Central memory CD8-positive, alpha-beta T cell (primary cell): ENCODE results near the gene ADAM11.
A peak's percentile ranks its signal among the peaks of the same experiment; 100 is the strongest.
"Not testable (repeated sequence)": the region's sequence is repeated elsewhere in the genome, so short reads cannot be mapped to it uniquely, and the experiment has no call there.

ENCODE experiments used
- ATAC-seq: fragments of 150-1000 bp; cut with Tn5 transposase; replicated peaks from 2 replicates; pipeline ENCODE4 v1.10.0; 2022; ENCODE audit warnings: mild to moderate bottlenecking, moderate FRiP score, moderate number of reproducible peaks; ENCODE audit not compliant: poor library complexity, severe bottlenecking; ENCODE audit errors: extremely low read depth
- DNase-seq, 2 donors: peaks; one replicate each; pipeline ENCODE4 v3.0.0; 2021; ENCODE audit warnings: low spot score in 2 of 2
- H3K27ac Mint-ChIP-seq: one replicate; pipeline ENCODE4 v1.8.0; 2022; ENCODE audit warnings: low read depth, mild to moderate bottlenecking, moderate library complexity, mixed read lengths
- H3K27me3 Mint-ChIP-seq: one replicate; pipeline ENCODE4 v1.8.0; 2022; ENCODE audit warnings: mixed read lengths
- H3K36me3 Mint-ChIP-seq: one replicate; pipeline ENCODE4 v1.8.0; 2022; ENCODE audit warnings: mild to moderate bottlenecking, moderate library complexity, mixed read lengths; ENCODE audit not compliant: insufficient read depth
- H3K4me1 Mint-ChIP-seq: one replicate; pipeline ENCODE4 v1.8.0; 2022; ENCODE audit warnings: mixed read lengths
- H3K4me3 Mint-ChIP-seq: one replicate; pipeline ENCODE4 v1.8.0; 2022; ENCODE audit warnings: mild to moderate bottlenecking, moderate library complexity, mixed read lengths
- H3K9me3 Mint-ChIP-seq: one replicate; pipeline ENCODE4 v1.8.0; 2022; ENCODE audit warnings: mixed read lengths

ADAM11 gene

DNA sequence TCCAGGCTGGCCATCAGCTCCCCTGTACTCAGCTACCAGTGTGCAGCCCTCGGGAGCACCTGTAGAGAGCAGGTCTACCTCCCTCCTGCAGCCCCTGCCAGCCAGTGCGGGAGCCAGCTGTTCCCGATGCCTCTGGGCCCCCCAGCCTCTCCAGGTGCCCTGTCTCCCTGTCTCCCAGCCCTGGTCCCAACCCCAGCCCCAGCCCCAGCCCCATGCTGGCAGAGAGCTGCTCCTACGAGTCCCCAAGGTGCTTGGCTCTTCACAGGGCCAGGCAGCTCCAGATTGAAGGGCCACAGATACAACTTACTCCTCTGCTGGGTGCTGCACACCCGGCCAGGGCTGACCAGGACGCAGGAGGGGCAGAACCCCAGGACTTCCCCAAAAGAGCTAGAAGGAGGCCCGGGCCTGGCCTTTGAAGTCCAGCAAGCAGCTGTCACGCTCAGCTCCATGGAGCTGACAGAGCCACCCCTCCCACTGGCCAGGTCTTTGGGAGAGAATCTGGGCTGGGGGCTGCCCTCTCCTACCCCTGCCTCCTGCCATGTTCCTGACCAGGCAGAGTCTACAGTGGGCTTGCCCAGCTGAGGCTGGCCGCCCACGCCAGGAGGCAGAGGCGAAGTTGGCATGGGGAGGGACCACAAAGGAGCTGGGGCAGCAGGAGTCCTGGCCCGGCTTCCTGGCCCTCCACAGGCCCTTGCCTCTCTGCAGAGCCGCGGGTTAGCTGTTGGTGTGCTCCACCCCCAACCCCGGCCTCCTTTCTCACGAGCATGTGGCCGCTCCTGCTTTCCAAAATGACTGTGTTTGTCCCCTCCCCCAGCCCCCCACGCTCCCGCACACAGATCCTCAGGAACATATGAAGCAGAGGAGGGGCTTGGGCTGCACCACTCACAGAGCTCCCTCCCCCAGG, 9.5 kb upstream of the ADAM11 start:
- DNase-seq: no peak
- Mint-ChIP-seq H3K9me3 (no peaks in the 10 kb centered on the region), H3K4me1 (no peaks in the 10 kb centered on the region), H3K27ac (no peak overlapping the region), H3K4me3 (no peak overlapping the region), H3K36me3 (peaks cover 2% of the 10 kb centered on the region), H3K27me3 (no peaks in the 10 kb centered on the region)
- no peak for ATAC-seq

GRCh38 chr17:44749980-44750318, 8.8 kb upstream of the ADAM11 start:
- ATAC-seq (no peak), DNase-seq (no peak)
- Mint-ChIP-seq H3K9me3 (no peaks in the 10 kb centered on the region), H3K4me3 (no peak overlapping the region), H3K27ac (no peak overlapping the region), H3K27me3 (no peaks in the 10 kb centered on the region), H3K36me3 (peaks cover 2% of the 10 kb centered on the region), H3K4me1 (no peaks in the 10 kb centered on the region)

DNA sequence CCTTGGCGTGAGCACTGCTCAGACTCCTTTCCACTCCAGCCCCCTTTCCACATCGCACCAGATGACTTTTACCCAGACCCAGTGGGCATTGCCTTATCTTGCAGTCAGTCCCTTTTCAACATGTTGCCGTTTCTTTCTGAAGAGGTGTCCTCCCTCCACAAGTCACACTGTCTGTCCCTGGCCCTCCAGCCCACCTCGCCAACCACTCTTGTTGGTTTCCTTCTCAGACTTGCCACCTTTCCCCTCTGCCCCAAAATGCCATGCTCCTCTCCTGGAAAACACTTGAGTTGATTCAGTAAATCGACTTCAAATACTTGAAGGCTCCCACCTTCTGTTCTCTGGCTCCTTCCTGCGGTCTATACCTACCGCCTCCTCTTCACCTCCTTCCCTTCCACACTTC, 7.5 kb upstream of the ADAM11 start:
- Mint-ChIP-seq H3K4me1 (no peaks in the 10 kb centered on the region), H3K36me3 (peaks cover 1% of the 10 kb centered on the region), H3K9me3 (no peaks in the 10 kb centered on the region), H3K4me3 (no peak overlapping the region), H3K27me3 (no peaks in the 10 kb centered on the region), H3K27ac (no peak overlapping the region)
- ATAC-seq (no peak), DNase-seq (no peak)

GRCh38 chr17:44751806-44752205, 7.0 kb upstream of the ADAM11 start:
- no peaks in the 10 kb centered on the region for H3K4me1 Mint-ChIP-seq
- no peaks in the 10 kb centered on the region for H3K9me3 Mint-ChIP-seq
- H3K4me3 Mint-ChIP-seq: no peak overlapping the region
- no peak for ATAC-seq
- H3K27ac Mint-ChIP-seq: peak overlapping the region; percentile 49
- H3K36me3 Mint-ChIP-seq: peaks cover 1% of the 10 kb centered on the region
- H3K27me3 Mint-ChIP-seq: peaks cover 1% of the 10 kb centered on the region
- no peak for DNase-seq

- no peak overlapping the region for H3K27ac Mint-ChIP-seq
- H3K9me3 Mint-ChIP-seq: no peaks in the 10 kb centered on the region
- ATAC-seq (no peak), DNase-seq (no peak)
- H3K4me3 Mint-ChIP-seq: no peak overlapping the region
- H3K27me3 Mint-ChIP-seq: peaks cover 15% of the 10 kb centered on the region
- H3K4me1 Mint-ChIP-seq: no peaks in the 10 kb centered on the region
- peaks cover 1% of the 10 kb centered on the region for H3K36me3 Mint-ChIP-seq
Observed at GRCh38 chr17:44752953-44753861, 5.6 kb upstream of the ADAM11 start.

- no peak overlapping the region for H3K4me3 Mint-ChIP-seq
- H3K4me1 Mint-ChIP-seq: no peaks in the 10 kb centered on the region
- no peak overlapping the region for H3K27ac Mint-ChIP-seq
Observed at GRCh38 chr17:44754276-44754675, 4.5 kb upstream of the ADAM11 start.

GRCh38 chr17:44755180-44755579, 3.6 kb upstream of the ADAM11 start:
- H3K4me1 Mint-ChIP-seq, ATAC-seq, H3K27ac Mint-ChIP-seq, DNase-seq, H3K4me3 Mint-ChIP-seq, H3K9me3 Mint-ChIP-seq, H3K36me3 Mint-ChIP-seq: not testable (repeated sequence)
- H3K27me3 Mint-ChIP-seq: peaks cover 21% of the 10 kb centered on the region

More at GRCh38 chr17:44754276-44754675, 4.5 kb upstream of the ADAM11 start:
- Mint-ChIP-seq H3K9me3 (no peaks in the 10 kb centered on the region), H3K36me3 (peaks cover 1% of the 10 kb centered on the region), H3K27me3 (peaks cover 18% of the 10 kb centered on the region)
- DNase-seq (no peak), ATAC-seq (no peak)

GRCh38 chr17:44757045-44757917, 1.5 kb upstream of the ADAM11 start:
- no peak for ATAC-seq
- Mint-ChIP-seq H3K27ac (no peak overlapping the region), H3K36me3 (peaks cover 2% of the 10 kb centered on the region), H3K4me3 (peak overlapping the region; percentile 70), H3K4me1 (no peaks in the 10 kb centered on the region), H3K9me3 (no peaks in the 10 kb centered on the region), H3K27me3 (peaks cover 42% of the 10 kb centered on the region)
- DNase-seq: no peak

GRCh38 chr17:44757918-44758413, 822 bp upstream of the ADAM11 start:
- Mint-ChIP-seq H3K27me3 (peaks cover 46% of the 10 kb centered on the region), H3K9me3 (no peaks in the 10 kb centered on the region), H3K4me3 (peak overlapping the region; percentile 70), H3K27ac (no peak overlapping the region), H3K36me3 (peaks cover 2% of the 10 kb centered on the region), H3K4me1 (no peaks in the 10 kb centered on the region)
- no peak for DNase-seq
- no peak for ATAC-seq

DNA sequence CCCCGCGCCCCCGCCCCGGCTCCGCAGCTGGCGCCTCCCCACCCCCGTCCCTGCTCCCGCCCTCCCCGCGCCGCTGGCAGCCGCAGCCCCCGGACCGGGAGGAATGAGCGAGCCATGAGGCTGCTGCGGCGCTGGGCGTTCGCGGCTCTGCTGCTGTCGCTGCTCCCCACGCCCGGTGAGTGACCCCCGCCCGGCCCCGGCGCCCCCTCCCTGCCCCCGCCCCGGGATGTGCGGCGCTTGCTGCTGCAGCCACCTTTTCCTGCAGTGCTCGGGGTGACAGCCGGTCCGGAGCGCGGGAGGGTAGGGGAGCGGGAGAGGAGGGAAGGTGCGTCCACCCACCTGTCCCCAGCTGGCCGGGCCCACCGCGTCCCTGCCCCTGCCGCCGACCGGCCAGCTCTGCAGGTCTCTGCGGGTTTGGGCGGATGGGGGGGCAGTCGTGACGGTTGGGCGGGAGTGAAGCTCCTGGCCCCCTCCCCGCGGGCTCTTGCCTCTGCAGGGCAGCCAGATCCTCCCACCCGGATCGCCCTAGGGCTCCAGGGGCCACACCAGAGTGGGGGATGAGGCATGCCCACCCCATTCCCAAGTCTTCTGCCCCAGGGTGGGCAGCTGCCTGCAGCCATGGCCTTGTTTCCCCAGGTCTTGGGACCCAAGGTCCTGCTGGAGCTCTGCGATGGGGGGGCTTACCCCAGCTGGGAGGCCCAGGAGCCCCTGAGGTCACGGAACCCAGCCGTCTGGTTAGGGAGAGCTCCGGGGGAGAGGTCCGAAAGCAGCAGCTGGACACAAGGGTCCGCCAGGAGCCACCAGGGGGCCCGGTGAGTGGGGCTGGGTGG, 513 bp downstream of the ADAM11 start:
- H3K9me3 Mint-ChIP-seq: no peaks in the 10 kb centered on the region
- peak overlapping the region; percentile 41 for H3K4me3 Mint-ChIP-seq
- DNase-seq: no peak
- peak; percentile 14 for ATAC-seq
- H3K27me3 Mint-ChIP-seq: peaks cover 46% of the 10 kb centered on the region
- peaks cover 2% of the 10 kb centered on the region for H3K36me3 Mint-ChIP-seq
- no peaks in the 10 kb centered on the region for H3K4me1 Mint-ChIP-seq
- H3K27ac Mint-ChIP-seq: no peak overlapping the region

- Mint-ChIP-seq H3K27ac (no peak overlapping the region), H3K36me3 (peaks cover 2% of the 10 kb centered on the region), H3K4me3 (peak overlapping the region; percentile 41), H3K4me1 (no peaks in the 10 kb centered on the region), H3K9me3 (no peaks in the 10 kb centered on the region), H3K27me3 (peaks cover 46% of the 10 kb centered on the region)
- ATAC-seq: no peak
- no peak for DNase-seq
Observed at GRCh38 chr17:44759916-44760243, 1.1 kb downstream of the ADAM11 start.
